Activated B cell treated with CpG ODN at 0.5 μM for 24 hours (primary cell): ENCODE results near the gene SETD3. TPM values are rescaled to one million over a fixed set of nuclear protein-coding genes. Genes with fewer than 3 reads are reported as not detected.

Source experiments
- ATAC-seq: fragments of 200-7000 bp; cut with Tn5 transposase; one replicate; pipeline ENCODE4 v1.10.0; 2021; ENCODE audit warnings: low read depth, mild to moderate bottlenecking, moderate library complexity
- CTCF ChIA-PET: fragments of 350-600 bp; sonication (Branson Sonifier 250); formaldehyde crosslinking; loops from one replicate; lab custom pipeline; 2021; ENCODE audit warnings: antibody characterized with exemption; lab: Charles Lee
- POLR2A ChIA-PET: fragments of 350-600 bp; sonication (Branson Sonifier 250); formaldehyde crosslinking; loops from one replicate; lab custom pipeline; 2021; ENCODE audit warnings: antibody characterized with exemption; lab: Charles Lee
- DNase-seq: peaks from one replicate; pipeline ENCODE4 v3.0.0; 2022
- H3K27ac Mint-ChIP-seq: one replicate; pipeline ENCODE4 v1.8.0; 2020; ENCODE audit warnings: mixed read lengths
- H3K27me3 Mint-ChIP-seq: one replicate; pipeline ENCODE4 v1.8.0; 2021; ENCODE audit warnings: mixed read lengths
- H3K36me3 Mint-ChIP-seq: one replicate; pipeline ENCODE4 v1.8.0; 2021; ENCODE audit warnings: low read depth, mixed read lengths
- H3K4me1 Mint-ChIP-seq: one replicate; pipeline ENCODE4 v1.8.0; 2021; ENCODE audit warnings: mixed read lengths
- H3K4me3 Mint-ChIP-seq: one replicate; pipeline ENCODE4 v1.8.0; 2020; ENCODE audit warnings: mild to moderate bottlenecking, mixed read lengths
- H3K9me3 Mint-ChIP-seq: one replicate; pipeline ENCODE4 v1.8.0; 2020; ENCODE audit warnings: mixed read lengths
- intact Hi-C: fragments of 100-400 bp; cut with micrococcal nuclease; formaldehyde crosslinking; loops from one replicate; pipeline ENCODE4 v1.15.1; 2024
- total RNA-seq: library from RNA; stranded (reverse); gene quantifications from 2 replicates; pipeline ENCODE4 v1.2.3, GENCODE V29; 2022
- TF ChIP-seq, protein P1 (sequence below): fragments of 200-600 bp; IDR thresholded peaks from one replicate; pipeline ENCODE4 v1.8.0; 2022; ENCODE audit warnings: antibody characterized with exemption, mild to moderate bottlenecking

The SETD3 gene
- total RNA-seq, 1 donor from 2014 or later: 31.9 TPM

DNA sequence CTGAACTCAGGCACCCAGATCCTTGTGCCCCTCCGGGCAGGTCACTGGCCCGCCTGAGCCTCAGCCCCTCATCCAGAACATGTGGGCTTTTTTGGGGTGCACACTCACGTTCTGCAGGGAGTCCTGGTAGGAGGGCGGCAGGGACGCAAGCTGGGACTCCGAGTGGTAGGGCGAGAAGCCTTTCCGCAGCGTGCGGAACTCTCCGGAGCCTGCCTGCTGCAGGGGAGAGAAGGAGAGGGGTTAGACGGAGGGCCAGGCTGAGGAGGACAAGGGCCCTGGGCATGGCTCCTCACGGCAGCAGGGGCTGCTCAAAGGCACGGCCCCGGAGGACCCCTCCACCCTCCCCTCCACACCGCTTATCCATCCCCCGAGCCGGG is 41.4 kb upstream of the SETD3 start:
- CTCF ChIA-PET: no interaction called here
- intact Hi-C loops: no loop called here
- H3K4me1 Mint-ChIP-seq: peaks cover 2% of the 10 kb centered on the region
- DNase-seq (no peak), ATAC-seq (no peak)
- no peak overlapping the region for H3K4me3 Mint-ChIP-seq
- no peak overlapping the region for H3K27ac Mint-ChIP-seq
- no peaks in the 10 kb centered on the region for H3K27me3 Mint-ChIP-seq
- H3K36me3 Mint-ChIP-seq: no peaks in the 10 kb centered on the region
- no peaks in the 10 kb centered on the region for H3K9me3 Mint-ChIP-seq
- TF ChIP-seq, protein P1, sequence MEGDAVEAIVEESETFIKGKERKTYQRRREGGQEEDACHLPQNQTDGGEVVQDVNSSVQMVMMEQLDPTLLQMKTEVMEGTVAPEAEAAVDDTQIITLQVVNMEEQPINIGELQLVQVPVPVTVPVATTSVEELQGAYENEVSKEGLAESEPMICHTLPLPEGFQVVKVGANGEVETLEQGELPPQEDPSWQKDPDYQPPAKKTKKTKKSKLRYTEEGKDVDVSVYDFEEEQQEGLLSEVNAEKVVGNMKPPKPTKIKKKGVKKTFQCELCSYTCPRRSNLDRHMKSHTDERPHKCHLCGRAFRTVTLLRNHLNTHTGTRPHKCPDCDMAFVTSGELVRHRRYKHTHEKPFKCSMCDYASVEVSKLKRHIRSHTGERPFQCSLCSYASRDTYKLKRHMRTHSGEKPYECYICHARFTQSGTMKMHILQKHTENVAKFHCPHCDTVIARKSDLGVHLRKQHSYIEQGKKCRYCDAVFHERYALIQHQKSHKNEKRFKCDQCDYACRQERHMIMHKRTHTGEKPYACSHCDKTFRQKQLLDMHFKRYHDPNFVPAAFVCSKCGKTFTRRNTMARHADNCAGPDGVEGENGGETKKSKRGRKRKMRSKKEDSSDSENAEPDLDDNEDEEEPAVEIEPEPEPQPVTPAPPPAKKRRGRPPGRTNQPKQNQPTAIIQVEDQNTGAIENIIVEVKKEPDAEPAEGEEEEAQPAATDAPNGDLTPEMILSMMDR: no peak
- POLR2A ChIA-PET: no interaction called here

- Mint-ChIP-seq H3K4me3 (no peak overlapping the region), H3K4me1 (peaks cover 2% of the 10 kb centered on the region), H3K9me3 (no peaks in the 10 kb centered on the region), H3K36me3 (no peaks in the 10 kb centered on the region), H3K27me3 (no peaks in the 10 kb centered on the region), H3K27ac (no peak overlapping the region)
- TF ChIP-seq, protein P1: no peak
- intact Hi-C loops: no loop called here
- ATAC-seq (no peak), DNase-seq (no peak)
- ChIA-PET CTCF (interaction anchor here (0.6 kb wide), 1 partner anchor 67 kb away, joined by 3 read pairs; no protein-coding TSS in a partner anchor), POLR2A (no interaction called here)
Observed at GRCh38 chr14:99521176-99522024, 40.7 kb upstream of the SETD3 start.

- no peak for ATAC-seq
Observed at GRCh38 chr14:99520571-99521081, 40.0 kb upstream of the SETD3 start.

GRCh38 chr14:99519931-99520421 is 39.3 kb upstream of the SETD3 start:
- Mint-ChIP-seq H3K9me3 (no peaks in the 10 kb centered on the region), H3K27me3 (no peaks in the 10 kb centered on the region), H3K27ac (no peak overlapping the region), H3K4me3 (no peak overlapping the region), H3K4me1 (no peaks in the 10 kb centered on the region), H3K36me3 (no peaks in the 10 kb centered on the region)
- DNase-seq (no peak), ATAC-seq (no peak)
- TF ChIP-seq, protein P1: no peak
- ChIA-PET POLR2A (no interaction called here), CTCF (no interaction called here)
- intact Hi-C loops: no loop called here

More at GRCh38 chr14:99520571-99521081, 40.0 kb upstream of the SETD3 start:
- ChIA-PET POLR2A (no interaction called here), CTCF (interaction anchor here (0.6 kb wide), 1 partner anchor 68 kb away, joined by 3 read pairs; no protein-coding TSS in a partner anchor)
- Mint-ChIP-seq H3K4me3 (no peak overlapping the region), H3K27ac (no peak overlapping the region), H3K4me1 (peaks cover 2% of the 10 kb centered on the region), H3K36me3 (no peaks in the 10 kb centered on the region), H3K9me3 (no peaks in the 10 kb centered on the region), H3K27me3 (no peaks in the 10 kb centered on the region)
- intact Hi-C loops: no loop called here
- TF ChIP-seq, protein P1: no peak
- DNase-seq: no peak

DNA sequence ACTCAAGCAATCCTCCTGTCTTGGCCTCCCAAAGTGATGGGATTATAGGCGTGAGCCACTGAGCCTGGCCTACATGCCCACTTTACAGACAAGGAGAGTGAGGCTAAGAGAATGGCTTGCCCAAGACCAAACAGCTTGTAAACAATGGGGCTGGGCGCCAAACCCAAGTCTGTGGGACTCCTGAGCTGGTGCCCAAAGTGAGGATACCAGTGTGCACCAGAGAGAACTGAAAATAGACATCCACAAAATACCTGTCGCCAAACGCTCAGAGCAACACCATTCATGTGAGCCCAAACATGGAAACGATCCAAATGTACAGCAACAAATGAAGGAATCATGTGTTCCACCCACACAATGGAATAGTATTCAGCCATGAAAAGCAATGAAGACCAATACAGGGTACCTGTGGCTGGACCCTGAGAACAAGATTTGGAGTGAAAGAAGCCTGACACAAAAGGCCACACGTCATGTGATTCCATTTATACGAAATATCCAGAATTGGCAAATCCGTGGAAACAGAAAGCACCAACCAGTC is 38.8 kb upstream of the SETD3 start:
- Mint-ChIP-seq H3K27me3 (no peaks in the 10 kb centered on the region), H3K36me3 (no peaks in the 10 kb centered on the region), H3K9me3 (no peaks in the 10 kb centered on the region), H3K27ac (no peak overlapping the region), H3K4me1 (no peaks in the 10 kb centered on the region), H3K4me3 (no peak overlapping the region)
- ATAC-seq (no peak), DNase-seq (no peak)
- TF ChIP-seq, protein P1: no peak
- intact Hi-C loops: no loop called here
- POLR2A ChIA-PET: no interaction called here
- CTCF ChIA-PET: no interaction called here
